Heart left ventricle (tissue), 16 donors: Measurements from ENCODE around the gene LAMB4. TPM values are rescaled to one million over a fixed set of nuclear protein-coding genes. Genes with fewer than 3 reads are reported as not detected.

ENCODE experiments used
- ATAC-seq, 4 donors: fragments of 200-7000 bp; cut with Tn5 transposase; one replicate each; pipeline ENCODE4 v1.9.1; 2020 to 2022; ENCODE audit warnings: moderate library complexity in 4 of 4, mild to moderate bottlenecking in 3 of 4, moderate number of reproducible peaks in 1 of 4
- DNase-seq, 5 donors: peaks; one replicate each; pipeline ENCODE4 v3.0.0-alpha.2; 2020
- H3K27ac ChIP-seq, 12 donors: fragments of 200-600 bp; sonication (generic) in 4 of 12; one replicate each; pipeline versions ENCODE4 v1.5.0 to v1.8.0; 2016 to 2022; ENCODE audit warnings: mild to moderate bottlenecking in 2 of 12
- H3K27me3 ChIP-seq, 9 donors: fragments of 200-600 bp; sonication (generic) in 2 of 9; one replicate each; pipeline versions ENCODE4 v1.5.1 to v1.8.0; 2016 to 2022; ENCODE audit warnings: mild to moderate bottlenecking in 3 of 9
- H3K36me3 ChIP-seq, 9 donors: fragments of 200-600 bp; sonication (generic) in 2 of 9; one replicate each; pipeline versions ENCODE4 v1.5.0 to v1.8.0; 2018 to 2022; ENCODE audit warnings: mild to moderate bottlenecking in 2 of 9
- H3K4me1 ChIP-seq, 12 donors: fragments of 200-600 bp; sonication (generic) in 4 of 12; one replicate each; pipeline versions ENCODE4 v1.5.0 to v1.8.0; 2016 to 2022; ENCODE audit warnings: mild to moderate bottlenecking in 3 of 12
- H3K4me3 ChIP-seq, 12 donors: fragments of 200-600 bp; sonication (generic) in 4 of 12; one replicate each; pipeline versions ENCODE4 v1.5.0 to v1.8.0; 2017 to 2022; ENCODE audit warnings: mild to moderate bottlenecking in 9 of 12, moderate library complexity in 4 of 12
- H3K9me3 ChIP-seq, 12 donors: fragments of 200-600 bp; sonication (generic) in 4 of 12; one replicate each; pipeline versions ENCODE4 v1.5.0 to v1.8.0; 2016 to 2022; ENCODE audit warnings: mild to moderate bottlenecking in 1 of 12
- CTCF ChIP-seq, 12 donors: fragments of 200-600 bp; sonication (generic) in 4 of 12; IDR thresholded peaks; one replicate each; pipeline versions ENCODE4 v1.5.0 to v1.8.0; 2018 to 2022; ENCODE audit warnings: antibody characterized with exemption in 12 of 12, mild to moderate bottlenecking in 5 of 12
- POLR2A ChIP-seq, 2 donors: fragments of 450-650 bp; IDR thresholded peaks; one replicate each; pipeline ENCODE4 v1.6.1; 2017; ENCODE audit warnings: antibody characterized with exemption in 2 of 2, mild to moderate bottlenecking in 2 of 2, moderate library complexity in 2 of 2
- WGBS, 4 donors: extraction: QIAGEN DNeasy Blood & Tissue Kit in 2 of 4; methylation state at CpG; one replicate each; pipeline versions ENCODE4 v1.1.5 to v1.1.7; 2013 to 2018; 5-methylcytosine and 5-hydroxymethylcytosine counted together
- intact Hi-C, 10 donors: fragments of 100-400 bp; cut with DNase I; formaldehyde crosslinking; loops; one replicate each; pipeline versions ENCODE4 v1.11.1 to v1.14.2; 2022
- polyA plus RNA-seq, 2 donors: library from polyadenylated mRNA; stranded (reverse); fragments of 200-250 nt; gene quantifications; one replicate each; pipeline ENCODE4 v1.2.3, GENCODE V29; 2013
- total RNA-seq, 9 donors: library from RNA; depleted of rRNA in 2 of 9; stranded (reverse); fragments of >200 nt in 2 of 9; fragmentation: NEBNext Ultra II Directional in 3 of 9; extraction: Animal tissue kit (Norgen Biotek cat#: 25700) in 3 of 9; gene quantifications; one replicate each; pipeline versions ENCODE4 v1.1.0 to v1.2.4, GENCODE V29; 2016 to 2023
- donor health status: ischemic (EF 13 %, LVEDD 7.1; RV severe dilation, severe dysfunction).
- donor health status: healthy with polysubstance abuse.
- donor health status: DM: no; HTN: yes; CAD: no.
- donor health status: DM: no; HTN: no; CAD: no.
- donor health status: ischemic (EF 25% LVEDD 6.9; RV normal size, moderate dysfunction).
- donor health status: ischemic (EF 25% LVEDD 5.7; RV mildly dilated, moderate dysfunction).
- donor health status: healthy.
- donor health status: DM: yes; HTN: yes; CAD: no.
- donor health status: ischemic (EF 35%, LVEDD 5.7; RV mildly dilated, moderate dysfunction).
- donor health status: nonischemic (EF 11% LVEDD 7.7; RV severe dilation, severe dysfunction).
- donor health status: DM: yes; HTN: yes; CAD: no.
- donor health status: PGD.
- donor health status: ischemic (EF 29% LVEDD 5.4; RV normal size, mild dysfunction).
- donor health status: nonischemic (EF 23%, LVEDD 6.1; RV moderate dilation, normal function).

Gene LAMB4
- total and polyA plus RNA-seq, 11 donors: 0.19 to 0.31 (median 0.26) TPM; not detected in 4

GRCh38 chr7:108017776-108018151, 112.4 kb downstream of the LAMB4 start:
- intact Hi-C loops: loop anchor here in 4 of 10 donors (5.0 to 10.0 kb wide), 4 partner anchors 93 to 130 kb away; partner anchors contain the start of gene DLD (in 2 of the 4)
- H3K27ac ChIP-seq: no peak overlapping the region
- H3K4me1 ChIP-seq: peaks cover 0 to 16% (median 0%) of the 10 kb centered on the region in 12 donors
- H3K27me3 ChIP-seq: no peaks in the 10 kb centered on the region
- no peak for TF ChIP-seq POLR2A (IDR thresholded peaks at IDR 0.05)
- no peak for TF ChIP-seq CTCF (IDR thresholded peaks at IDR 0.05)
- no peak for DNase-seq
- H3K36me3 ChIP-seq: no peaks in the 10 kb centered on the region
- peak in 1 of 4 donors; percentile 31 for ATAC-seq
- H3K9me3 ChIP-seq: no peaks in the 10 kb centered on the region
- H3K4me3 ChIP-seq: no peak overlapping the region
- 53 to 65% (median 57%) methylated on average over 4 of the region's 4 CpGs for WGBS, 4 donors

- peak in 3 of 4 donors; percentile 51 to 58 (median 54) for ATAC-seq
- no peak for DNase-seq
- peaks cover 0 to 18% (median 0%) of the 10 kb centered on the region in 12 donors for H3K4me1 ChIP-seq
- no peaks in the 10 kb centered on the region for H3K36me3 ChIP-seq
- no peaks in the 10 kb centered on the region for H3K27me3 ChIP-seq
- H3K9me3 ChIP-seq: no peaks in the 10 kb centered on the region
- H3K4me3 ChIP-seq: no peak overlapping the region
- no peak overlapping the region for H3K27ac ChIP-seq
- TF ChIP-seq POLR2A (IDR thresholded peaks at IDR 0.05) (no peak), CTCF (IDR thresholded peaks at IDR 0.05) (peak; percentile 23 to 59 (median 44))
- intact Hi-C loops: loop anchor here in 4 of 10 donors (5.0 to 10.0 kb wide), 4 partner anchors 92 to 130 kb away; partner anchors contain the start of gene DLD (in 2 of the 4)
- WGBS, 4 donors: 39 to 49% (median 45%) methylated on average over 2 of the region's 2 CpGs
Observed at GRCh38 chr7:108016841-108017775, 113.1 kb downstream of the LAMB4 start.

- Histone ChIP-seq H3K4me3 (no peak overlapping the region), H3K4me1 (peaks cover 0 to 23% (median 2%) of the 10 kb centered on the region in 12 donors), H3K9me3 (no peaks in the 10 kb centered on the region), H3K27me3 (no peaks in the 10 kb centered on the region), H3K36me3 (no peaks in the 10 kb centered on the region), H3K27ac (peak overlapping the region in 1 of 12 donors; percentile 34)
- no peak for TF ChIP-seq POLR2A (IDR thresholded peaks at IDR 0.05)
- no peak for TF ChIP-seq CTCF (IDR thresholded peaks at IDR 0.05)
- intact Hi-C loops: loop anchor here in 4 of 10 donors (5.0 to 10.0 kb wide), 4 partner anchors 91 to 132 kb away; partner anchors contain the start of gene DLD (in 2 of the 4)
- ATAC-seq (no peak), DNase-seq (no peak)
- WGBS, 4 donors: 82 to 94% (median 91%) methylated on average over 2 of the region's 2 CpGs
Observed at GRCh38 chr7:108015740-108016139, 114.4 kb downstream of the LAMB4 start.
